Measurements from ENCODE around the gene PCSK2. TPM values are rescaled to one million over a fixed set of nuclear protein-coding genes. Genes with fewer than 3 reads are reported as not detected.
A peak's percentile ranks its signal among the peaks of the same experiment; 100 is the strongest.

Gene PCSK2
- total RNA-seq, 3 donors from 2014 or later (not counting 1 experiment from before 2014, with no cell fraction given) = not detected

- DNase-seq (no peak), ATAC-seq (no peak)
- Histone ChIP-seq H3K4me1 (ENCODE audit: control insufficient read depth, insufficient read depth, low read length) (peaks cover 24% of the 10 kb centered on the region), H3K36me3 (ENCODE audit: control insufficient read depth, insufficient read depth, low read length) (no peaks in the 10 kb centered on the region), H3K27me3 (ENCODE audit: control insufficient read depth, insufficient read depth, low read length) (peaks cover 6% of the 10 kb centered on the region), H3K4me3 (ENCODE audit: low read length) (no peak overlapping the region), H3K9me3 (ENCODE audit: control insufficient read depth, insufficient read depth, low read length) (no peaks in the 10 kb centered on the region), H3K27ac (ENCODE audit: low read length) (no peak overlapping the region)
- WGBS (ENCODE audit: insufficient coverage) = 86% methylated on average over 7 of the region's 7 CpGs
- Mint-ChIP-seq H3K4me1 (peaks cover 33% of the 10 kb centered on the region in 2 donors), H3K27me3 (ENCODE audit: low read depth in 2 of 2) (peaks cover 0 to 3% of the 10 kb centered on the region in 2 donors), H3K4me3 (peak overlapping the region; percentile 87), H3K27ac (peak overlapping the region; percentile 35 to 57), H3K36me3 (no peaks in the 10 kb centered on the region), H3K9me3 (no peaks in the 10 kb centered on the region)
- intact Hi-C loops (cut with micrococcal nuclease) = no loop called here
- no peak for TF ChIP-seq CTCF (IDR thresholded peaks at IDR 0.05)
These were observed 303.3 kb downstream of the PCSK2 start for GRCh38 chr20:17530153-17530552.

DNA sequence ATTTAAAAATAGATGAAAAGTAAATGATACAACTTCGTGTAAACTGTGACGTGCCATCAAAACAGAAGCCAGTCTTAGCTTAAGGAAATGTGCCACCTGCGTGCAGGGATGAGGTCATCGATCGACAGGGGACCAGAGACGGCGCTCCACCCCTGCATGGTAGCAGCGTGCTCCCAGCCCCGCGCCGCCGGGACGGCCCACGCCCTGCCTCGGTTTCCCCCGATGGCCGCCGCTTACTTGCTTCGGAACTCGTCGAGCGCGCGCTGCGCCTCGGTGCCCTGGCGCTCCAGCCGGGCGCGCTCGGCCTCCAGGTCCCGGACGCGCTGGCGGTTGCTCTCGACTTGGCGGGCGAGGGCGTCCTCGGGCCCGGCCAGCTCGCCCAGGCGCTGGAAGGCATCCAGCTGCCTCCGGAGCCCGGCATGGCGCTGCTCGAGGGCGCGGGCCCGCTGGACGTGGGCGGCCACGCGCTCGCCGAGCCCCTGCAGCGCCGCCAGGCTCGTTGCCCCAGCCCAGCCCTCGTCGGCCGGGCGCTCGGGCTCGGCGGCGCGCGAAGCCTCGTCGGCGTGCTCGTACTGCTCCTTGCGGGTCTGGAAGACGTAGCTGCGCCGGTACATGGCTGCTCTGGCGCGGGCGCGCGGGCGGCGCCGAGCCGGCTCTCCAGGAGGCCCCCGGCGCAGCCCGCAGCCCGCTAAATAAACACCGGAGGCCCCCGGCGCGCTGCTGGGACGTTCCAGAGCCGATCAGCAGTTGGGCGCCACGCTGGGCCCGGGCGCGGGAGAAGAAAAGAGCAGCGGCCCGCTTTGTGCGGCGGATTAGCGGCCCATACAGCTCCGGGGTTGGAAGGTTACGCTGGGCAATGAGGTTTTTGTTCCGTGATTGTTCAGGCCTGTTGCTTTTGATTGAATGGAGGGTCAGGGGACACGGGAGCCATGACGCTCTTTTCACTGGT, 304.1 kb downstream of the PCSK2 start, which contains the start of gene BFSP1:
TSS of gene BFSP1 (minus strand) at position 664 of the 949 bp plus-strand sequence. CDS start at position 614, 50 bp downstream.
- intact Hi-C loops (cut with micrococcal nuclease) = no loop called here
- Histone ChIP-seq H3K36me3 (ENCODE audit: control insufficient read depth, insufficient read depth, low read length) (no peaks in the 10 kb centered on the region), H3K27ac (ENCODE audit: low read length) (peak within 1 kb of the TSS; percentile 57), H3K4me3 (ENCODE audit: low read length) (peak within 1 kb of the TSS; percentile 51), H3K4me1 (ENCODE audit: control insufficient read depth, insufficient read depth, low read length) (peaks cover 24% of the 10 kb centered on the region), H3K9me3 (ENCODE audit: control insufficient read depth, insufficient read depth, low read length) (no peaks in the 10 kb centered on the region), H3K27me3 (ENCODE audit: control insufficient read depth, insufficient read depth, low read length) (peaks cover 6% of the 10 kb centered on the region)
- Mint-ChIP-seq H3K9me3 (no peaks in the 10 kb centered on the region), H3K27ac (peak within 1 kb of the TSS; percentile 70 to 75), H3K36me3 (no peaks in the 10 kb centered on the region), H3K4me3 (peak within 1 kb of the TSS; percentile 88), H3K4me1 (peaks cover 32 to 33% of the 10 kb centered on the region in 2 donors), H3K27me3 (ENCODE audit: low read depth in 2 of 2) (peaks cover 0 to 3% of the 10 kb centered on the region in 2 donors)
- no peak for TF ChIP-seq CTCF (IDR thresholded peaks at IDR 0.05)
- DNase-seq = peak; percentile 38 to 62
- WGBS (ENCODE audit: insufficient coverage) = 1% methylated on average over 111 of the region's 111 CpGs
- peak; percentile 75 to 80 (median 76) for ATAC-seq

DNA sequence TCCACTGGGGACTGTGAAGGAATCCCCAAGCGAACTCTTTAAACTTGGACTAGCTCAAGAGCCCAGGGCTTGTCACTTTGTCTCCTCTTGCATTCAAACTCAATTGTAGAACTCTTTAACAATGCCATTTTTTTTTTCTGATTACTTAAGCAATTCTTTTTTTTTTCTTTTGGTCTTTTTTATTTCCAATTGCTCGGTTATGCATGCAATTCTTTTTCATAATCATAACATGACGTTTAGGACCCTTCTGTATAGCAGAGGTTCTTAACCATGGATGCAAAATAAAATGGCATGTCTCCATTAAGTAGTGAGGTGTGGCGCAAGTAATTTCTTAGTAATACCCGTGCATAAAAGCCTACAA, 304.8 kb downstream of the PCSK2 start:
- peak overlapping the region; percentile 88 for H3K4me3 Mint-ChIP-seq
- intact Hi-C loops (cut with micrococcal nuclease) = no loop called here
- Histone ChIP-seq H3K27ac (ENCODE audit: low read length) (peak overlapping the region; percentile 57), H3K4me3 (ENCODE audit: low read length) (peak overlapping the region; percentile 51), H3K36me3 (ENCODE audit: control insufficient read depth, insufficient read depth, low read length) (no peaks in the 10 kb centered on the region), H3K9me3 (ENCODE audit: control insufficient read depth, insufficient read depth, low read length) (no peaks in the 10 kb centered on the region), H3K4me1 (ENCODE audit: control insufficient read depth, insufficient read depth, low read length) (peaks cover 24% of the 10 kb centered on the region), H3K27me3 (ENCODE audit: control insufficient read depth, insufficient read depth, low read length) (peaks cover 6% of the 10 kb centered on the region)
- no peaks in the 10 kb centered on the region for H3K9me3 Mint-ChIP-seq
- peaks cover 29 to 34% of the 10 kb centered on the region in 2 donors for H3K4me1 Mint-ChIP-seq
- no peaks in the 10 kb centered on the region for H3K27me3 Mint-ChIP-seq (ENCODE audit: low read depth in 2 of 2)
- ATAC-seq (no peak), DNase-seq (no peak)
- H3K27ac Mint-ChIP-seq = peak overlapping the region; percentile 70 to 75
- 87% methylated on average over 5 of the region's 5 CpGs for WGBS (ENCODE audit: insufficient coverage)
- no peaks in the 10 kb centered on the region for H3K36me3 Mint-ChIP-seq
- TF ChIP-seq CTCF (IDR thresholded peaks at IDR 0.05) = no peak
